ENCODE measurements around the gene MAP7. TPM values are rescaled to one million over a fixed set of nuclear protein-coding genes. Genes with fewer than 3 reads are reported as not detected.

MAP7 gene
- total and polyA plus RNA-seq, 2 donors (not counting 3 experiments of a cell fraction or from before 2014, with no cell fraction given) = 0.07 to 0.42 TPM

DNA sequence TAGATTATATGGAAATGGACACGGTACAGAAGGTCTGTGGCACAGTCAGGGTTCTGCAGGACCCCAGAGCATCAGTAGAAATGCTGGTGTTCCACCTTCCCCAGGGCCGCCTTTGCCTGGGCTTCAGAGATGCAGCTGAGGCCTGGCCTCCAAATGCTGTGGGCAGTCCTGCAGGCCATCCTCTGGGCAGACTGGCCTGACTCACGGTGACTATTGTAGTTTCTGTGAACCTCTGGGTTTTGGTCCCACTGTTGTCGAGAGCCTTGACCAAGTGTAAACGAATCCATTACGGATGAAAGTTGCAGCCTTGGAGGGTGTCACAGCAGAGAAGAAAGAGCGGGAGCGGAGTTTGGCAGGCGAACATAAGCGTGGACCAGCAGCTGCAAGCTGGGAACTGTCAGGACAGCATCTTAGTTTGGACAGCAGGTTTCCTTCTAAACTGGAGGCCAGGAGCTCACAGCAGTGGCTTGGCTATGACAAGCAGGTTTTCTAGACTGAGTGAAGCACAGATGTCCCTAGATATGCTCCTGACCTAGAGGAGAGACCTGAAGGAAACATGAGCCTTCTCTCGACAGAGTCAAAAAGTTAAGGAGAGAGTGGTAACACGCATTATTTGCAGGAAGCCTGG lies 214.4 kb downstream of the MAP7 start:
- CTCF ChIA-PET = interaction anchor here (1.3 kb wide), 1 partner anchor 19 kb away, joined by 7 read pairs; no protein-coding TSS in a partner anchor
- H3K4me2 ChIP-seq (ENCODE audit: insufficient read depth, low read length) = no peak overlapping the region
- TF ChIP-seq POLR2A (IDR thresholded peaks at IDR 0.05; ENCODE audit: low read depth, low read length) (no peak), POLR2AphosphoS5 (IDR thresholded peaks at IDR 0.05; ENCODE audit: insufficient read depth, low read depth, low read length) (no peak), GATA2 (IDR thresholded peaks at IDR 0.05; ENCODE audit: insufficient read depth, insufficient read length, low read depth, low read length) (no peak), EZH2 (IDR thresholded peaks at IDR 0.05; ENCODE audit: borderline replicate concordance, low read depth, low read length, severe bottlenecking) (no peak)
- H3K36me3 ChIP-seq (ENCODE audit: control insufficient read depth in 2 of 2, extremely low read depth in 1 of 2, insufficient read depth in 2 of 2, low read length in 2 of 2) = no peaks in the 10 kb centered on the region
- H3K9me1 ChIP-seq (replicated peaks; ENCODE audit: control insufficient read depth, extremely low read depth, insufficient read depth, low read length) = no peaks in the 10 kb centered on the region
- H4K20me1 ChIP-seq (replicated peaks; ENCODE audit: control insufficient read depth, extremely low read depth, insufficient read depth, low read length) = no peaks in the 10 kb centered on the region
- DNase-seq (ENCODE audit: low read depth, low spot score) (no peak), FAIRE-seq (no peak)
- intact Hi-C loops (cut with micrococcal nuclease) (no loop called here), dilution Hi-C loops (cut with MboI; ENCODE audit: extremely low pct_ligation_motif_present, low sequenced_read_pairs) (no loop called here)
- H3K27me3 ChIP-seq (ENCODE audit: control insufficient read depth in 2 of 2, insufficient read depth in 2 of 2, low read length in 2 of 2) = peaks cover 0 to 2% of the 10 kb centered on the region in 2 experiments
- no peak overlapping the region for H3K4me3 ChIP-seq (replicated peaks in 1 of 3; ENCODE audit: insufficient read depth in 1 of 3, low read depth in 1 of 3, low read length in 3 of 3)
- no peak overlapping the region for H3K9ac ChIP-seq (replicated peaks; ENCODE audit: extremely low read depth, insufficient read depth, low read length)
- no peak overlapping the region for H2AFZ ChIP-seq (ENCODE audit: low read depth, low read length)
- POLR2A ChIA-PET = no interaction called here
- H3K4me1 ChIP-seq (ENCODE audit: control insufficient read depth, extremely low read depth, insufficient read depth, low read length) = no peaks in the 10 kb centered on the region
- H3K9me3 ChIP-seq (replicated peaks; ENCODE audit: control insufficient read depth, insufficient read depth, low read length) = no peaks in the 10 kb centered on the region
- no peak overlapping the region for H3K27ac ChIP-seq (ENCODE audit: insufficient read depth, low read depth, low read length)
- H3K79me2 ChIP-seq (ENCODE audit: control insufficient read depth, insufficient read depth, low read length) = no peaks in the 10 kb centered on the region
- BruUV-seq (replicated peaks) = no TSS peak

DNA sequence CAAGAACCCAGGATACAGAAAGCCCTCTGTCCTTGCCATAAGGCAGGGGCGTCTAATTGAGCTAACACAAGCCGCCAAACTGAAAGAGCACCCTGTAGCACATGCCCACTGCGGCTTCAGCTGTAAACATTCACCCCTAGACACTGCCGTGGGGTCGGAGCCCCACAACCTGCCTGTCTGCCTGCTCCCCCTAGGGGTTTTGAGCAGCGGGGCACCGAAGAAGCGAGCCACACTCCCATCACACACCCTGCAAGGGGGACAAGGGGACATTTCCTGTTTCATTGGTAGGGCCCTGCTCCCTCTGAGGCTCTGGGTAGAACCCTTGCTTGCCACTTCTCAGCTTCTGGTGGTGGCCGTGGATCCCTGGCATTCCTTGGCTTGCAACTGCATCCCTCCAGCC lies 215.4 kb downstream of the MAP7 start:
- FAIRE-seq (no peak), DNase-seq (ENCODE audit: low read depth, low spot score) (no peak)
- Histone ChIP-seq H3K27ac (ENCODE audit: insufficient read depth, low read depth, low read length) (no peak overlapping the region), H2AFZ (ENCODE audit: low read depth, low read length) (no peak overlapping the region), H3K79me2 (ENCODE audit: control insufficient read depth, insufficient read depth, low read length) (no peaks in the 10 kb centered on the region), H3K4me3 (replicated peaks in 1 of 3; ENCODE audit: insufficient read depth in 1 of 3, low read depth in 1 of 3, low read length in 3 of 3) (no peak overlapping the region), H3K4me2 (ENCODE audit: insufficient read depth, low read length) (no peak overlapping the region), H3K9me1 (replicated peaks; ENCODE audit: control insufficient read depth, extremely low read depth, insufficient read depth, low read length) (no peaks in the 10 kb centered on the region), H3K9me3 (replicated peaks; ENCODE audit: control insufficient read depth, insufficient read depth, low read length) (no peaks in the 10 kb centered on the region), H3K36me3 (ENCODE audit: control insufficient read depth in 2 of 2, extremely low read depth in 1 of 2, insufficient read depth in 2 of 2, low read length in 2 of 2) (no peaks in the 10 kb centered on the region), H4K20me1 (replicated peaks; ENCODE audit: control insufficient read depth, extremely low read depth, insufficient read depth, low read length) (no peaks in the 10 kb centered on the region), H3K9ac (replicated peaks; ENCODE audit: extremely low read depth, insufficient read depth, low read length) (no peak overlapping the region), H3K4me1 (ENCODE audit: control insufficient read depth, extremely low read depth, insufficient read depth, low read length) (no peaks in the 10 kb centered on the region), H3K27me3 (ENCODE audit: control insufficient read depth in 2 of 2, insufficient read depth in 2 of 2, low read length in 2 of 2) (peaks cover 0 to 2% of the 10 kb centered on the region in 2 experiments)
- TF ChIP-seq JUN (IDR thresholded peaks at IDR 0.05; ENCODE audit: borderline replicate concordance, insufficient read depth, insufficient read length, low read depth) (no peak), MYC (IDR thresholded peaks at IDR 0.05; ENCODE audit: low read depth, low read length) (no peak)
- intact Hi-C loops (cut with micrococcal nuclease) (no loop called here), dilution Hi-C loops (cut with MboI; ENCODE audit: extremely low pct_ligation_motif_present, low sequenced_read_pairs) (no loop called here)
- POLR2A ChIA-PET = no interaction called here
- no TSS peak for BruUV-seq (replicated peaks)
- CTCF ChIA-PET = interaction anchor here (3.5 kb wide), 1 partner anchor 17 kb away, joined by 18 read pairs; no protein-coding TSS in a partner anchor
